GM10248 (cell line): ENCODE data around the gene CANT1.

Experiments
- CTCF ChIA-PET: fragments of 300-600 bp; sonication (Branson Sonifier 250); formaldehyde crosslinking; extraction: SDS; loops from one replicate; lab custom pipeline; 2021; ENCODE audit warnings: antibody characterized with exemption; lab: Yijun Ruan, JAX
- POLR2A ChIA-PET: fragments of 350-650 bp; sonication (Branson Sonifier 250); formaldehyde crosslinking; extraction: SDS; loops from one replicate; lab custom pipeline; 2020; ENCODE audit warnings: antibody characterized with exemption; lab: Yijun Ruan, JAX
- DNase-seq: peaks from one replicate; pipeline ENCODE4 v3.0.0; 2012; ENCODE audit errors: extremely low spot score
- CTCF ChIP-seq: IDR thresholded peaks from 2 replicates; pipeline ENCODE4 v1.5.1; 2012; ENCODE audit warnings: mild to moderate bottlenecking, low read depth; ENCODE audit errors: extremely low read depth, missing control alignments, control extremely low read depth

The CANT1 gene

GRCh38 chr17:78962345-78962983, 47.1 kb downstream of the CANT1 start:
- TF ChIP-seq CTCF: no peak
- CTCF ChIA-PET: interaction anchor here (4.7 kb wide), 1 partner anchor 9 kb away, joined by 24 read pairs; no protein-coding TSS in a partner anchor
- POLR2A ChIA-PET: no interaction called here
- no peak for DNase-seq

- no peak for TF ChIP-seq CTCF
- ChIA-PET POLR2A (no interaction called here), CTCF (interaction anchor here (4.7 kb wide), 1 partner anchor 10 kb away, joined by 24 read pairs; no protein-coding TSS in a partner anchor)
- no peak for DNase-seq
Measured at GRCh38 chr17:78961571-78961970, 48.0 kb downstream of the CANT1 start.

- POLR2A ChIA-PET: no interaction called here
- no peak for DNase-seq
- no peak for TF ChIP-seq CTCF
- CTCF ChIA-PET: interaction anchor here (1.1 to 4.7 kb wide), 2 partner anchors 10 to 13 kb away, joined by 4 to 24 read pairs; no protein-coding TSS in a partner anchor
Measured at GRCh38 chr17:78960928-78961327, 48.6 kb downstream of the CANT1 start.

- ChIA-PET CTCF (interaction anchor here (1.1 to 4.7 kb wide), 2 partner anchors 12 to 14 kb away, joined by 4 to 24 read pairs; no protein-coding TSS in a partner anchor), POLR2A (no interaction called here)
- no peak for DNase-seq
- no peak for TF ChIP-seq CTCF
Measured at GRCh38 chr17:78959803-78960202, 49.8 kb downstream of the CANT1 start.

- ChIA-PET CTCF (interaction anchor here (4.7 kb wide), 1 partner anchor 13 kb away, joined by 24 read pairs; no protein-coding TSS in a partner anchor), POLR2A (no interaction called here)
- no peak for TF ChIP-seq CTCF
- no peak for DNase-seq
Measured at GRCh38 chr17:78958641-78959127, 50.9 kb downstream of the CANT1 start.

GRCh38 chr17:78957128-78957527, 52.4 kb downstream of the CANT1 start:
- DNase-seq: no peak
- CTCF ChIA-PET: interaction anchor here (1.6 kb wide), 1 partner anchor 15 kb away, joined by 7 read pairs; no protein-coding TSS in a partner anchor
- POLR2A ChIA-PET: no interaction called here
- TF ChIP-seq CTCF: no peak
